Stomach (tissue), 9 donors: ENCODE data around the gene DCHS2. TPM values are rescaled to one million over a fixed set of nuclear protein-coding genes. Genes with fewer than 3 reads are reported as not detected.

Source experiments
- DNase-seq, 2 donors: peaks; one replicate each; pipeline versions ENCODE4 v3.0.0 to v3.0.0-alpha.2; 2013 to 2019
- H3K27ac ChIP-seq, 5 donors: fragments of 200-600 bp in 4 of 5; sonication (generic) in 4 of 5; one replicate each; pipeline ENCODE4 v1.5.1; 2013 to 2019; ENCODE audit warnings: mild to moderate bottlenecking in 1 of 5, moderate library complexity in 1 of 5
- H3K27me3 ChIP-seq, 3 donors: fragments of 200-600 bp; sonication (generic); one replicate each; pipeline ENCODE4 v1.5.1; 2017 to 2019; ENCODE audit warnings: mixed run types in 1 of 3
- H3K36me3 ChIP-seq, 4 donors: fragments of 200-600 bp; sonication (generic); 1 replicate in 3 of 4; 2 replicates in 1 of 4; pipeline ENCODE4 v1.5.1; 2016 to 2019
- H3K4me1 ChIP-seq, 4 donors: fragments of 200-600 bp; sonication (generic); one replicate each; pipeline ENCODE4 v1.5.1; 2016 to 2019
- H3K4me3 ChIP-seq, 4 donors: fragments of 200-600 bp; sonication (generic) in 3 of 4; one replicate each; pipeline ENCODE4 v1.5.1; 2016 to 2019; ENCODE audit warnings: mild to moderate bottlenecking in 1 of 4
- H3K9me3 ChIP-seq, 4 donors: fragments of 200-600 bp; sonication (generic); one replicate each; pipeline ENCODE4 v1.5.1; 2016 to 2019
- CTCF ChIP-seq, 7 experiments: fragments of 450-650 bp in 4 of 7; fragments of 200-600 bp in 3 of 7; sonication (generic) in 3 of 7; IDR thresholded peaks; one replicate each; pipeline ENCODE4 v1.5.1; 2016 to 2019; ENCODE audit warnings: antibody characterized with exemption in 7 of 7, control low read depth in 2 of 7, mild to moderate bottlenecking in 1 of 7
- EP300 ChIP-seq: sonication (generic); formaldehyde crosslinking; IDR thresholded peaks from one replicate; pipeline ENCODE4 v1.6.1; 2017; ENCODE audit warnings: antibody characterized with exemption
- POLR2A ChIP-seq, 4 donors: fragments of 450-650 bp; IDR thresholded peaks; one replicate each; pipeline ENCODE4 v1.6.1; 2016; ENCODE audit warnings: antibody characterized with exemption in 4 of 4, control low read depth in 2 of 4, mild to moderate bottlenecking in 1 of 4, moderate library complexity in 1 of 4
- POLR2AphosphoS5 ChIP-seq, 3 donors: sonication (generic); formaldehyde crosslinking; IDR thresholded peaks; one replicate each; pipeline ENCODE4 v1.6.1; 2016; ENCODE audit warnings: antibody characterized with exemption in 3 of 3
- WGBS, 5 donors: extraction: QIAGEN DNeasy Blood & Tissue Kit in 3 of 5; methylation state at CpG; one replicate each; pipeline versions ENCODE4 v1.1.5 to v1.1.7; 2013 to 2018; 5-methylcytosine and 5-hydroxymethylcytosine counted together
- intact Hi-C: fragments of 100-400 bp; cut with DNase I; formaldehyde crosslinking; loops from one replicate; pipeline ENCODE4 v1.15.1; 2023; ENCODE audit warnings: low total_unique reads
- polyA plus RNA-seq, 3 donors: library from polyadenylated mRNA; stranded (reverse); fragments of 200-250 nt; gene quantifications; one replicate each; pipeline ENCODE4 v1.2.3, GENCODE V29; 2013
- total RNA-seq, 5 donors: library from RNA; depleted of rRNA; stranded (reverse); fragments of >200 nt; gene quantifications; one replicate each; pipeline versions ENCODE4 v1.1.0 to v1.2.3, GENCODE V29; 2014 to 2016
- donor health status: healthy with polysubstance abuse.
- donor health status: Bipolar disorder and iron deficiency.
- donor health status: healthy.

Gene DCHS2
- total and polyA plus RNA-seq, 8 donors, result 0.30 to 9.7 (median 1.5) TPM; not detected in 2

- TF ChIP-seq POLR2AphosphoS5 (IDR thresholded peaks at IDR 0.05) (no peak), EP300 (no peak), POLR2A (IDR thresholded peaks at IDR 0.05) (no peak), CTCF (IDR thresholded peaks at IDR 0.05) (no peak)
- Histone ChIP-seq H3K36me3 (no peaks in the 10 kb centered on the region), H3K4me1 (no peaks in the 10 kb centered on the region), H3K9me3 (no peaks in the 10 kb centered on the region), H3K27me3 (no peaks in the 10 kb centered on the region), H3K27ac (no peak overlapping the region), H3K4me3 (no peak overlapping the region)
- intact Hi-C loops, result no loop called here
- no peak for DNase-seq
- 58 to 77% (median 71%) methylated on average over 3 of the region's 3 CpGs for WGBS, 5 donors
Observed at GRCh38 chr4:154205471-154205870, 286.1 kb downstream of the DCHS2 start.

- no peak for DNase-seq
- TF ChIP-seq CTCF (IDR thresholded peaks at IDR 0.05) (no peak), POLR2AphosphoS5 (IDR thresholded peaks at IDR 0.05) (no peak), EP300 (no peak), POLR2A (IDR thresholded peaks at IDR 0.05) (no peak)
- Histone ChIP-seq H3K27me3 (no peaks in the 10 kb centered on the region), H3K4me3 (no peak overlapping the region), H3K9me3 (peaks cover 0 to 13% (median 6%) of the 10 kb centered on the region in 4 donors), H3K4me1 (no peaks in the 10 kb centered on the region), H3K36me3 (no peaks in the 10 kb centered on the region), H3K27ac (no peak overlapping the region)
- intact Hi-C loops, result no loop called here
Observed at GRCh38 chr4:154194649-154195048, 296.9 kb downstream of the DCHS2 start.

GRCh38 chr4:154192585-154192984 lies 299.0 kb downstream of the DCHS2 start:
- WGBS, 5 donors, result 93 to 96% (median 94%) methylated on average over 8 of the region's 8 CpGs

GRCh38 chr4:154189346-154189745 lies 302.3 kb downstream of the DCHS2 start:
- Histone ChIP-seq H3K27me3 (no peaks in the 10 kb centered on the region), H3K27ac (no peak overlapping the region), H3K4me1 (no peaks in the 10 kb centered on the region), H3K36me3 (no peaks in the 10 kb centered on the region), H3K9me3 (no peaks in the 10 kb centered on the region), H3K4me3 (no peak overlapping the region)
- TF ChIP-seq EP300, result no peak
- TF ChIP-seq CTCF (IDR thresholded peaks at IDR 0.05), result no peak
- TF ChIP-seq POLR2A (IDR thresholded peaks at IDR 0.05), result no peak
- 65 to 72% (median 68%) methylated on average over 4 of the region's 4 CpGs for WGBS, 5 donors
- DNase-seq, result no peak
- intact Hi-C loops, result no loop called here

More at GRCh38 chr4:154192585-154192984, 299.0 kb downstream of the DCHS2 start:
- H3K27ac ChIP-seq, result no peak overlapping the region
- TF ChIP-seq CTCF (IDR thresholded peaks at IDR 0.05) (no peak), POLR2AphosphoS5 (IDR thresholded peaks at IDR 0.05) (no peak), POLR2A (IDR thresholded peaks at IDR 0.05) (no peak), EP300 (no peak)
- no peaks in the 10 kb centered on the region for H3K4me1 ChIP-seq
- no peak for DNase-seq
- H3K9me3 ChIP-seq, result peaks cover 0 to 12% (median 4%) of the 10 kb centered on the region in 4 donors
- H3K36me3 ChIP-seq, result no peaks in the 10 kb centered on the region
- intact Hi-C loops, result no loop called here
- no peaks in the 10 kb centered on the region for H3K27me3 ChIP-seq
- no peak overlapping the region for H3K4me3 ChIP-seq
